Measurements from ENCODE around the gene GNAZ.

Gene GNAZ

GRCh38 chr22:23146478-23147205 is 76.3 kb downstream of the GNAZ start:
- TF ChIP-seq TAF1 (IDR thresholded peaks at IDR 0.05; ENCODE audit: low read depth) (no peak), RAD21 (IDR thresholded peaks at IDR 0.05; ENCODE audit: low read depth) (no peak), TCF12 (IDR thresholded peaks at IDR 0.05; ENCODE audit: low read depth) (no peak), CREB1 (IDR thresholded peaks at IDR 0.05; ENCODE audit: low read depth) (no peak), ZBTB7A (IDR thresholded peaks at IDR 0.05; ENCODE audit: low read depth) (no peak), CEBPB (IDR thresholded peaks at IDR 0.05) (no peak), FOXM1 (IDR thresholded peaks at IDR 0.05; ENCODE audit: borderline replicate concordance, low read depth) (no peak)

DNA sequence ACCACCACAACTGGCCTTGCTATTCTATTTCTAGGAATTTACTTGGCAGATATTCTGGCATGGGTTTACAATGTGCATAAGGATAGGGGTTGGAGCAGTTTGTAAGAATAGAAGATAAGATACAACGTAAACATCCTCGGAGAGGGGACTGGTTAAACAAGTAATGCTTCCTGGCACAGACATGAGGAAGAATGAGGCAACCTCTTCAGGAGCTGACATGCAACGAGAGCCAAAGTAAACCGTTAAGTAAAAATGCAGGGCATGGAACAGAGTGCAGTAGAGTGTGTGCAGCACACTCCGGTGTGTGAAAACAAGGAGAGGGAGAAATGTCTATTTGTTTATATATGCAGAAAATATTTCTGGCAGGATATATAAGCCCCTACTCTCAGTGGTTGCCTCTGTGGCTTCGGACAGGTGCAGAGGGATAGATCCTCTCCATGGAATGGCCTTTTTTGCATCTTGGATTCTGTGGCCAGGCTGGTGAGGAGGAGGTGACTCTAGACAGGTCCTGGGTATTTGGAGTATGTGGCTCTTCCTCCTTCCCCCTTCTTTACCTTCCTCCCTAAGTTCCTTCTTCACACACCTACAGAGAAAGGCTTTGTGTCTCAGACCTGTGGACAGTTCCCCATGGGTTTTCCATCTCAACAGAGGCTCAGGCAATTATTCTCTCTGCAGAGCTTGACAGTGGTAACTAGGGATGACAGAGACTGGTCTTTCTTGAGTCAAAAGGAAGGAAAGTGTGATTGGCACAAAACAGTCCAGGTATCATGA is 77.5 kb downstream of the GNAZ start:
- TF ChIP-seq ZBTB7A (IDR thresholded peaks at IDR 0.05; ENCODE audit: low read depth) (no peak), USF1 (IDR thresholded peaks at IDR 0.05) (no peak), TEAD4 (IDR thresholded peaks at IDR 0.05) (no peak), TCF12 (IDR thresholded peaks at IDR 0.05; ENCODE audit: low read depth) (no peak), RAD21 (IDR thresholded peaks at IDR 0.05; ENCODE audit: low read depth) (no peak), EGR1 (IDR thresholded peaks at IDR 0.05) (no peak), YY1 (IDR thresholded peaks at IDR 0.05; ENCODE audit: low read depth) (no peak), TAF1 (IDR thresholded peaks at IDR 0.05; ENCODE audit: low read depth) (no peak), CREB1 (IDR thresholded peaks at IDR 0.05; ENCODE audit: low read depth) (no peak), MAX (IDR thresholded peaks at IDR 0.05) (no peak), NFIC (IDR thresholded peaks at IDR 0.05) (no peak), FOXM1 (IDR thresholded peaks at IDR 0.05; ENCODE audit: borderline replicate concordance, low read depth) (no peak)
- TF ChIP-seq, protein P1, sequence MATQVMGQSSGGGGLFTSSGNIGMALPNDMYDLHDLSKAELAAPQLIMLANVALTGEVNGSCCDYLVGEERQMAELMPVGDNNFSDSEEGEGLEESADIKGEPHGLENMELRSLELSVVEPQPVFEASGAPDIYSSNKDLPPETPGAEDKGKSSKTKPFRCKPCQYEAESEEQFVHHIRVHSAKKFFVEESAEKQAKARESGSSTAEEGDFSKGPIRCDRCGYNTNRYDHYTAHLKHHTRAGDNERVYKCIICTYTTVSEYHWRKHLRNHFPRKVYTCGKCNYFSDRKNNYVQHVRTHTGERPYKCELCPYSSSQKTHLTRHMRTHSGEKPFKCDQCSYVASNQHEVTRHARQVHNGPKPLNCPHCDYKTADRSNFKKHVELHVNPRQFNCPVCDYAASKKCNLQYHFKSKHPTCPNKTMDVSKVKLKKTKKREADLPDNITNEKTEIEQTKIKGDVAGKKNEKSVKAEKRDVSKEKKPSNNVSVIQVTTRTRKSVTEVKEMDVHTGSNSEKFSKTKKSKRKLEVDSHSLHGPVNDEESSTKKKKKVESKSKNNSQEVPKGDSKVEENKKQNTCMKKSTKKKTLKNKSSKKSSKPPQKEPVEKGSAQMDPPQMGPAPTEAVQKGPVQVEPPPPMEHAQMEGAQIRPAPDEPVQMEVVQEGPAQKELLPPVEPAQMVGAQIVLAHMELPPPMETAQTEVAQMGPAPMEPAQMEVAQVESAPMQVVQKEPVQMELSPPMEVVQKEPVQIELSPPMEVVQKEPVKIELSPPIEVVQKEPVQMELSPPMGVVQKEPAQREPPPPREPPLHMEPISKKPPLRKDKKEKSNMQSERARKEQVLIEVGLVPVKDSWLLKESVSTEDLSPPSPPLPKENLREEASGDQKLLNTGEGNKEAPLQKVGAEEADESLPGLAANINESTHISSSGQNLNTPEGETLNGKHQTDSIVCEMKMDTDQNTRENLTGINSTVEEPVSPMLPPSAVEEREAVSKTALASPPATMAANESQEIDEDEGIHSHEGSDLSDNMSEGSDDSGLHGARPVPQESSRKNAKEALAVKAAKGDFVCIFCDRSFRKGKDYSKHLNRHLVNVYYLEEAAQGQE (IDR thresholded peaks at IDR 0.05; ENCODE audit: low read depth): no peak

DNA sequence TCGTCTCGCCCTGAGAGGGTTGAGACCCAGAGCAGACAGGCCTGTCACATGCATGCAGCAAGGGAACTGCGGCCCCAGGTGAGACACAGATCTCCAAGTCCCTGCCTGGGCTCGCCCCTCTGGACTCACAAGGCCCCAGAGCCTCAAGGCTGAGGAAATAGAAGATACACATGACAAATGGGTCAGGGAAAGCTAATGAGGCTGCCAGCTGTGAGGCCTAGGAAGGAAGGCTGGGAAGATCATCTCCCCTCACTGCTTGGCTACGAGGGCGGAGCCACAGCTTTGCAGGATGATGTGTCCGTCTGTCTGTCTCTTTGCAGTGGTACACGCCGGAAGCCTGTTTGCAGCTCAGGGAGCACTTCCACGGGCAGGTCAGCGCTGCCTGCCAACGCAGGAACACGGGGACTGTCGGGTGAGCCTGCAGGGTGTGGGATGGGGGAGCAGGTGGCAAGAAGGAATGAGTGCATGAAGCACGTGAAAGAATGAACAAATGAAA is 79.5 kb downstream of the GNAZ start:
- no peak for TF ChIP-seq FOXM1 (IDR thresholded peaks at IDR 0.05; ENCODE audit: borderline replicate concordance, low read depth)
- TF ChIP-seq, protein P1 (IDR thresholded peaks at IDR 0.05; ENCODE audit: low read depth): no peak

- no peak for TF ChIP-seq RAD21 (IDR thresholded peaks at IDR 0.05; ENCODE audit: low read depth)
- no peak for TF ChIP-seq FOXM1 (IDR thresholded peaks at IDR 0.05; ENCODE audit: borderline replicate concordance, low read depth)
- no peak for TF ChIP-seq TCF12 (IDR thresholded peaks at IDR 0.05; ENCODE audit: low read depth)
- TF ChIP-seq ZBTB7A (IDR thresholded peaks at IDR 0.05; ENCODE audit: low read depth): no peak
- TF ChIP-seq EGR1 (IDR thresholded peaks at IDR 0.05): no peak
- TF ChIP-seq TEAD4 (IDR thresholded peaks at IDR 0.05): no peak
- no peak for TF ChIP-seq MAX (IDR thresholded peaks at IDR 0.05)
- TF ChIP-seq, protein P1 (IDR thresholded peaks at IDR 0.05; ENCODE audit: low read depth): no peak
- TF ChIP-seq CREB1 (IDR thresholded peaks at IDR 0.05; ENCODE audit: low read depth): no peak
- TF ChIP-seq TAF1 (IDR thresholded peaks at IDR 0.05; ENCODE audit: low read depth): no peak
- TF ChIP-seq YY1 (IDR thresholded peaks at IDR 0.05; ENCODE audit: low read depth): no peak
- TF ChIP-seq USF1 (IDR thresholded peaks at IDR 0.05): no peak
- no peak for TF ChIP-seq NFIC (IDR thresholded peaks at IDR 0.05)
- no peak for TF ChIP-seq CEBPB (IDR thresholded peaks at IDR 0.05)
- no peak for TF ChIP-seq EP300 (IDR thresholded peaks at IDR 0.05; ENCODE audit: borderline replicate concordance)
Observed at GRCh38 chr22:23150762-23151161, 80.4 kb downstream of the GNAZ start.

All from Ishikawa (cell line).